Heart left ventricle (tissue), 16 donors: ENCODE data around the gene BRD8. TPM values are rescaled to one million over a fixed set of nuclear protein-coding genes. Genes with fewer than 3 reads are reported as not detected.
A peak's percentile ranks its signal among the peaks of the same experiment; 100 is the strongest.
"Not testable (repeated sequence)": the region's sequence is repeated elsewhere in the genome, so short reads cannot be mapped to it uniquely, and the experiment has no call there.

ENCODE experiments used
- ATAC-seq, 4 donors: fragments of 200-7000 bp; cut with Tn5 transposase; one replicate each; pipeline ENCODE4 v1.9.1; 2020 to 2022; ENCODE audit warnings: moderate library complexity in 4 of 4, mild to moderate bottlenecking in 3 of 4, moderate number of reproducible peaks in 1 of 4
- DNase-seq, 5 donors: peaks; one replicate each; pipeline ENCODE4 v3.0.0-alpha.2; 2020
- H3K27ac ChIP-seq, 12 donors: fragments of 200-600 bp; sonication (generic) in 4 of 12; one replicate each; pipeline versions ENCODE4 v1.5.0 to v1.8.0; 2016 to 2022; ENCODE audit warnings: mild to moderate bottlenecking in 2 of 12
- H3K27me3 ChIP-seq, 9 donors: fragments of 200-600 bp; sonication (generic) in 2 of 9; one replicate each; pipeline versions ENCODE4 v1.5.1 to v1.8.0; 2016 to 2022; ENCODE audit warnings: mild to moderate bottlenecking in 3 of 9
- H3K36me3 ChIP-seq, 9 donors: fragments of 200-600 bp; sonication (generic) in 2 of 9; one replicate each; pipeline versions ENCODE4 v1.5.0 to v1.8.0; 2018 to 2022; ENCODE audit warnings: mild to moderate bottlenecking in 2 of 9
- H3K4me1 ChIP-seq, 12 donors: fragments of 200-600 bp; sonication (generic) in 4 of 12; one replicate each; pipeline versions ENCODE4 v1.5.0 to v1.8.0; 2016 to 2022; ENCODE audit warnings: mild to moderate bottlenecking in 3 of 12
- H3K4me3 ChIP-seq, 12 donors: fragments of 200-600 bp; sonication (generic) in 4 of 12; one replicate each; pipeline versions ENCODE4 v1.5.0 to v1.8.0; 2017 to 2022; ENCODE audit warnings: mild to moderate bottlenecking in 9 of 12, moderate library complexity in 4 of 12
- H3K9me3 ChIP-seq, 12 donors: fragments of 200-600 bp; sonication (generic) in 4 of 12; one replicate each; pipeline versions ENCODE4 v1.5.0 to v1.8.0; 2016 to 2022; ENCODE audit warnings: mild to moderate bottlenecking in 1 of 12
- POLR2A ChIP-seq, 2 donors: fragments of 450-650 bp; IDR thresholded peaks; one replicate each; pipeline ENCODE4 v1.6.1; 2017; ENCODE audit warnings: antibody characterized with exemption in 2 of 2, mild to moderate bottlenecking in 2 of 2, moderate library complexity in 2 of 2
- WGBS, 4 donors: extraction: QIAGEN DNeasy Blood & Tissue Kit in 2 of 4; methylation state at CpG; one replicate each; pipeline versions ENCODE4 v1.1.5 to v1.1.7; 2013 to 2018; 5-methylcytosine and 5-hydroxymethylcytosine counted together
- intact Hi-C, 10 donors: fragments of 100-400 bp; cut with DNase I; formaldehyde crosslinking; loops; one replicate each; pipeline versions ENCODE4 v1.11.1 to v1.14.2; 2022
- polyA plus RNA-seq, 2 donors: library from polyadenylated mRNA; stranded (reverse); fragments of 200-250 nt; gene quantifications; one replicate each; pipeline ENCODE4 v1.2.3, GENCODE V29; 2013
- total RNA-seq, 9 donors: library from RNA; depleted of rRNA in 2 of 9; stranded (reverse); fragments of >200 nt in 2 of 9; fragmentation: NEBNext Ultra II Directional in 3 of 9; extraction: Animal tissue kit (Norgen Biotek cat#: 25700) in 3 of 9; gene quantifications; one replicate each; pipeline versions ENCODE4 v1.1.0 to v1.2.4, GENCODE V29; 2016 to 2023
- TF ChIP-seq, protein P1 (sequence below), 12 donors: fragments of 200-600 bp; sonication (generic) in 4 of 12; IDR thresholded peaks; one replicate each; pipeline versions ENCODE4 v1.5.0 to v1.8.0; 2018 to 2022; ENCODE audit warnings: antibody characterized with exemption in 12 of 12, mild to moderate bottlenecking in 5 of 12
- donor health status: ischemic (EF 13 %, LVEDD 7.1; RV severe dilation, severe dysfunction).
- donor health status: healthy with polysubstance abuse.
- donor health status: DM: no; HTN: yes; CAD: no.
- donor health status: DM: no; HTN: no; CAD: no.
- donor health status: ischemic (EF 25% LVEDD 6.9; RV normal size, moderate dysfunction).
- donor health status: ischemic (EF 25% LVEDD 5.7; RV mildly dilated, moderate dysfunction).
- donor health status: healthy.
- donor health status: DM: yes; HTN: yes; CAD: no.
- donor health status: ischemic (EF 35%, LVEDD 5.7; RV mildly dilated, moderate dysfunction).
- donor health status: nonischemic (EF 11% LVEDD 7.7; RV severe dilation, severe dysfunction).
- donor health status: DM: yes; HTN: yes; CAD: no.
- donor health status: PGD.
- donor health status: ischemic (EF 29% LVEDD 5.4; RV normal size, mild dysfunction).
- donor health status: nonischemic (EF 23%, LVEDD 6.1; RV moderate dilation, normal function).

Gene BRD8
- total and polyA plus RNA-seq, 11 donors: 16.6 to 30.2 (median 22.7) TPM

DNA sequence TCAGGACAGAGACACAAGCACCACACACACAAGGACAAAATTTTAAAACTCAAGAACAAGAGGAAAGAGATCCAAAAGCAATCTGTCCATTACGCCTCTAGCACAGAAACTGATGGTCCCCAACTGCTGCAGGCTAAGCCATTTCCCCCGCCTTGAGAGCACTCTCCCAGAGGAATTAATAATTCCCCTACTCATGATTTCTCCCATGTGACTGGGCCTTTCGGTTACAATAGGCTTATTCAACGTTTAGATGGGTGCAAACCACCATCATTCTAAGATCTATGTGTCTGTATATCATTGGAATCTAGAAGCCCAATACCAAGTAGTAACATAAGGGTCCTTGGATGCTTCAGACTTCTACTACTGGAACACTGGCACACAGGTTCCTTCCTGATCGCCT, 18.8 kb downstream of the BRD8 start:
- Histone ChIP-seq H3K4me1 (no peaks in the 10 kb centered on the region), H3K36me3 (peaks cover 8 to 90% (median 85%) of the 10 kb centered on the region in 9 donors), H3K9me3 (no peaks in the 10 kb centered on the region), H3K27me3 (no peaks in the 10 kb centered on the region), H3K27ac (no peak overlapping the region), H3K4me3 (no peak overlapping the region)
- WGBS, 4 donors: 88 to 93% (median 93%) methylated on average over 5 of the region's 5 CpGs
- intact Hi-C loops: no loop called here
- DNase-seq (no peak), ATAC-seq (no peak)
- TF ChIP-seq, protein P1, sequence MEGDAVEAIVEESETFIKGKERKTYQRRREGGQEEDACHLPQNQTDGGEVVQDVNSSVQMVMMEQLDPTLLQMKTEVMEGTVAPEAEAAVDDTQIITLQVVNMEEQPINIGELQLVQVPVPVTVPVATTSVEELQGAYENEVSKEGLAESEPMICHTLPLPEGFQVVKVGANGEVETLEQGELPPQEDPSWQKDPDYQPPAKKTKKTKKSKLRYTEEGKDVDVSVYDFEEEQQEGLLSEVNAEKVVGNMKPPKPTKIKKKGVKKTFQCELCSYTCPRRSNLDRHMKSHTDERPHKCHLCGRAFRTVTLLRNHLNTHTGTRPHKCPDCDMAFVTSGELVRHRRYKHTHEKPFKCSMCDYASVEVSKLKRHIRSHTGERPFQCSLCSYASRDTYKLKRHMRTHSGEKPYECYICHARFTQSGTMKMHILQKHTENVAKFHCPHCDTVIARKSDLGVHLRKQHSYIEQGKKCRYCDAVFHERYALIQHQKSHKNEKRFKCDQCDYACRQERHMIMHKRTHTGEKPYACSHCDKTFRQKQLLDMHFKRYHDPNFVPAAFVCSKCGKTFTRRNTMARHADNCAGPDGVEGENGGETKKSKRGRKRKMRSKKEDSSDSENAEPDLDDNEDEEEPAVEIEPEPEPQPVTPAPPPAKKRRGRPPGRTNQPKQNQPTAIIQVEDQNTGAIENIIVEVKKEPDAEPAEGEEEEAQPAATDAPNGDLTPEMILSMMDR (IDR thresholded peaks at IDR 0.05): no peak
- no peak for TF ChIP-seq POLR2A (IDR thresholded peaks at IDR 0.05)

DNA sequence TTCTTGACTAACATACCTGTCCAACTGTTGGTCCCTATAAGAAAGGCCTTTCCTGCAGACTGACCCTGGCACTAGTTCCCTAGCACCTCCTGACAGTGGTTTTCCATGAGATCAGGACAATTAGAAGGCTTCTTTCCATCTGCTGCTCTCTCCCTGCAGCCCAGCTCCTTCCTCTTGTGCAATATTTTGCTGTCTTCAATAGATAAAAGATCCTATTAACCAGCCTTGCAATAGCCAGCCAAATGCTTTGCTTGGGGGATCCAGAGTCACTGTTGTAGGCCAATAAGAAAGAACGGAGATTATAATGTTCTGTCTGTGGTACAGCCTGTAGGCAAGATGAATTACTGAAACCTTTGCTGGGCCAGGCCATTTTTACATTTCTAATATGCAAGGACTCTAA, 20.8 kb downstream of the BRD8 start:
- H3K4me1 ChIP-seq: no peaks in the 10 kb centered on the region
- TF ChIP-seq POLR2A (IDR thresholded peaks at IDR 0.05): no peak
- TF ChIP-seq, protein P1 (IDR thresholded peaks at IDR 0.05): no peak
- ATAC-seq (no peak), DNase-seq (no peak)
- no peak overlapping the region for H3K4me3 ChIP-seq
- no peaks in the 10 kb centered on the region for H3K27me3 ChIP-seq
- no peaks in the 10 kb centered on the region for H3K9me3 ChIP-seq
- no peak overlapping the region for H3K27ac ChIP-seq
- H3K36me3 ChIP-seq: peaks cover 8 to 69% (median 64%) of the 10 kb centered on the region in 9 donors
- 82 to 95% (median 93%) methylated on average over 1 of the region's 1 CpG for WGBS, 4 donors
- intact Hi-C loops: no loop called here

DNA sequence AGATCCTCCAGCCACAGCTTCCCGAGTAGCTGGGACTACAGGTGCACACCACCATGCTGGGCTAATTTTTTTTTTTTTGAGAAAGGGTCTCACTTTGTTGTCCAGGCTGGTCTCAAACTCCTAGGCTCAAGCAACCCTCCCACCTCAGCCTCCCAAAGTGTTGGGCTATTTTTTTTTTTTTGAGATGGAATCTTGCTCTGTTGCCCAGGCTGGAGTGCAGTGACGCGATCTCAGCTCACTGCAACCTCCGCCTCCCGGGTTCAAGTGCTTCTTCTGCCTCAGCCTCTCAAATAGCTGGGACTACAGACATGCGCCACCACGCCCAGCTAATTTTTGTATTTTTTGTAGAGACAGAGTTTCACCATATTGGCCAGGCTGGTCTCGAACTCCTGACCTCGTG, 22.5 kb downstream of the BRD8 start:
- H3K36me3 ChIP-seq: peaks cover under 1 to 53% (median 48%) of the 10 kb centered on the region in 9 donors
- H3K27me3 ChIP-seq, H3K4me1 ChIP-seq, DNase-seq, ATAC-seq, H3K9me3 ChIP-seq, intact Hi-C loops, H3K27ac ChIP-seq, H3K4me3 ChIP-seq: not testable (repeated sequence)
- 97 to 98% (median 97%) methylated on average over 9 of the region's 9 CpGs for WGBS, 4 donors

DNA sequence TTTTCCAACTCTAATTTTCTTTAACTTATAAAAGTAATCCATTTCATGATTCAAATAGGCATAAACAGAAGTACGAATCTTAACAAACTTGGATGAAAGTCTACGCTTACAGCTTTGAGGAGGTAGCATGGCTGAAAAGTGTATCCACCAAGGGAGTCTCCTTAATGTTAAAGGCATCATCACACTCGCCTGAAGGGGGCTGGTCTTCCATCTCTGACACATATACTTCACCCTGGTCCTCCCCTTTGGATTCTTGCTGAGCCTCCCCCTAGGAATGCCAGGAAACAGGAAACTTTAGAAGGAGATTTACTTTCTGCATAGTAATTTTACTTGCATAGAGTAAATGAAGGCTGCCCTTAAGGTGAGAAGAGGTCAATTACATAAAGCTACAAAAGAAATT, 28.9 kb downstream of the BRD8 start:
- DNase-seq: no peak
- 55 to 68% (median 58%) methylated on average over 3 of the region's 3 CpGs for WGBS, 4 donors
- no peaks in the 10 kb centered on the region for H3K9me3 ChIP-seq
- H3K4me3 ChIP-seq: no peak overlapping the region
- H3K27ac ChIP-seq: no peak overlapping the region
- intact Hi-C loops: no loop called here
- TF ChIP-seq, protein P1 (IDR thresholded peaks at IDR 0.05): no peak
- no peak for TF ChIP-seq POLR2A (IDR thresholded peaks at IDR 0.05)
- ATAC-seq: no peak
- no peaks in the 10 kb centered on the region for H3K4me1 ChIP-seq
- H3K36me3 ChIP-seq: no peaks in the 10 kb centered on the region
- H3K27me3 ChIP-seq: no peaks in the 10 kb centered on the region

DNA sequence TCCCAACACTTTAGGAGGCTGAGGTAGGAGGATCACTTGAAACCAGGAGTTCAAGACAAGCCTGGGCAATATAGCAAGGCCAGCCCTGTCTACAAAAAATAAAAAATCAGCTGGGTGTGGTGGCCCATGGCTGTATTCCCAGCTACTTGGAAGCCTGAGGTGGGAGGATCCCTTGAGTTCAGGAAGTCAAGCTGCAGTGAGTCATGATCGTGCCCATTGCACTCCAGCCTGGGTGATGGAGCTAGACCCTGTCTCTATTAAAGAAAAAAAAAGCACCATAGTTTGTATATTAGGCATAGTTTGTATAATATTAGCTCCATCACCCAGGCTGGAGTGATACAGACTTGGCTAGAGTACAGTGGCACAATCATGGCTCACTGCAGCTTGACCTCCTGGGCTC, 29.6 kb downstream of the BRD8 start:
- Histone ChIP-seq H3K4me3 (no peak overlapping the region), H3K27ac (no peak overlapping the region), H3K4me1 (no peaks in the 10 kb centered on the region), H3K27me3 (no peaks in the 10 kb centered on the region), H3K9me3 (no peaks in the 10 kb centered on the region), H3K36me3 (no peaks in the 10 kb centered on the region)
- DNase-seq: peak in 3 of 5 donors; percentile 29 to 43 (median 40)
- TF ChIP-seq, protein P1 (IDR thresholded peaks at IDR 0.05): no peak
- no peak for TF ChIP-seq POLR2A (IDR thresholded peaks at IDR 0.05)
- intact Hi-C loops: no loop called here
- WGBS, 4 donors: 32 to 50% (median 44%) methylated on average over 1 of the region's 1 CpG
- ATAC-seq: peak in 3 of 4 donors; percentile 75 to 89 (median 80)

DNA sequence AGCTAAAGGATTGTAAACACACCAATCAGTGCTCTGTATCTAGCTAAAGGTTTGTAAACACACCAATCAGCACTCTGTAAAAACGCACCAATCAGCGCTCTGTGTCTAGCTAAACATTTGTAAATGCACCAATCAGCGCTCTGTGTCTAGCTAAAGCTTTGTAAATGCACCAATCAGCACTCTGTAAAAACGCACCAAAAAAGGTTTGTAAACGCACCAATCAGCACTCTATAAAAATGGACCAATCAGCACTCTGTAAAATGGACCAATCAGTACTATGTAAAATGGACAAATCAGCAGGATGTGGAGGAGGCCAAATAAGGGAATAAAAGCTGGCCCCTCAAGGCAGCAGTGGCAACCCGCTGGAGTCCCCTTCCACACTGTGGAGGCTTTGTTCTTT, 34.9 kb downstream of the BRD8 start:
- H3K4me1 ChIP-seq, H3K4me3 ChIP-seq, DNase-seq, H3K36me3 ChIP-seq, H3K27ac ChIP-seq, H3K9me3 ChIP-seq, ATAC-seq, intact Hi-C loops: not testable (repeated sequence)
- 86 to 92% (median 91%) methylated on average over 6 of the region's 6 CpGs for whole genome bisulfite sequencing, 4 donors
- peaks cover 0 to 22% (median 0%) of the 10 kb centered on the region in 9 donors for H3K27me3 ChIP-seq
